GM12864 (cell line): Measurements from ENCODE around the gene TTC24.

Experiments used
- DNase-seq: peaks from one replicate; pipeline ENCODE4 v3.0.0-alpha.2; 2011; ENCODE audit warnings: low read depth
- H3K4me3 ChIP-seq: 2 replicates; pipeline ENCODE4 v1.5.1; 2011; ENCODE audit warnings: mild to moderate bottlenecking, low read depth, low read length, control low read depth
- TF ChIP-seq, protein P1 (sequence below): IDR thresholded peaks from 2 replicates; pipeline ENCODE4 v1.5.1; 2011; ENCODE audit warnings: low read depth, mild to moderate bottlenecking, moderate library complexity, low read length, control low read depth, inconsistent platforms; ENCODE audit errors: missing control alignments

TTC24 gene

DNA sequence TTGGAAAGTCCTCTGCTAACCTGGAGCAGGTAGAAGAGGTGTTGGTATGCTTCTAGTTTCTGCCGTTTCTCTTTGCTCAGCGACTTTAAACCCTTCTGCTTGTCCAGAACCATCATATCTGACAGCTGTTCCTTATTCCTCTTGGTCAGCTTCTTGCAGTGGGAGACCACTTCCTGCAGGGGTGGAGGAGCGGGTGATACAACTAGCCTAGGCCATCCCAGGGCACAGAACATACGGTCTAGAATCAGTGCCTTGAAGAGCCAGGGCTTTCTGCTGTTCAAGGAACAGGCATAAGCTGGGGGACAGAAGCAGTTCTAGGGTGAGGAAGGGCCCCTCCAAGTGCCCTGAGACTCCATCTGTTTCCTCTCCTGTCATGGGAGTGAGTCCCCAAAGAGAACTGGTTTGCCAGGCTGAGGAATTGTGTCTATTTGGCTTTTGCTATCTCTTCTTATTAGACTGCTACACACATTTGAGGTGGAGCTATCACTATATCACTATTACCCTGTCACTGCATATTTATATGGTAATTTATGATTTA is 39.6 kb upstream of the TTC24 start:
- TF ChIP-seq, protein P1, sequence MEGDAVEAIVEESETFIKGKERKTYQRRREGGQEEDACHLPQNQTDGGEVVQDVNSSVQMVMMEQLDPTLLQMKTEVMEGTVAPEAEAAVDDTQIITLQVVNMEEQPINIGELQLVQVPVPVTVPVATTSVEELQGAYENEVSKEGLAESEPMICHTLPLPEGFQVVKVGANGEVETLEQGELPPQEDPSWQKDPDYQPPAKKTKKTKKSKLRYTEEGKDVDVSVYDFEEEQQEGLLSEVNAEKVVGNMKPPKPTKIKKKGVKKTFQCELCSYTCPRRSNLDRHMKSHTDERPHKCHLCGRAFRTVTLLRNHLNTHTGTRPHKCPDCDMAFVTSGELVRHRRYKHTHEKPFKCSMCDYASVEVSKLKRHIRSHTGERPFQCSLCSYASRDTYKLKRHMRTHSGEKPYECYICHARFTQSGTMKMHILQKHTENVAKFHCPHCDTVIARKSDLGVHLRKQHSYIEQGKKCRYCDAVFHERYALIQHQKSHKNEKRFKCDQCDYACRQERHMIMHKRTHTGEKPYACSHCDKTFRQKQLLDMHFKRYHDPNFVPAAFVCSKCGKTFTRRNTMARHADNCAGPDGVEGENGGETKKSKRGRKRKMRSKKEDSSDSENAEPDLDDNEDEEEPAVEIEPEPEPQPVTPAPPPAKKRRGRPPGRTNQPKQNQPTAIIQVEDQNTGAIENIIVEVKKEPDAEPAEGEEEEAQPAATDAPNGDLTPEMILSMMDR, result no peak
- DNase-seq, result no peak
- no peak overlapping the region for H3K4me3 ChIP-seq

GRCh38 chr1:156540955-156541354 is 38.6 kb upstream of the TTC24 start:
- TF ChIP-seq, protein P1, result no peak
- no peak for DNase-seq
- H3K4me3 ChIP-seq, result no peak overlapping the region

DNA sequence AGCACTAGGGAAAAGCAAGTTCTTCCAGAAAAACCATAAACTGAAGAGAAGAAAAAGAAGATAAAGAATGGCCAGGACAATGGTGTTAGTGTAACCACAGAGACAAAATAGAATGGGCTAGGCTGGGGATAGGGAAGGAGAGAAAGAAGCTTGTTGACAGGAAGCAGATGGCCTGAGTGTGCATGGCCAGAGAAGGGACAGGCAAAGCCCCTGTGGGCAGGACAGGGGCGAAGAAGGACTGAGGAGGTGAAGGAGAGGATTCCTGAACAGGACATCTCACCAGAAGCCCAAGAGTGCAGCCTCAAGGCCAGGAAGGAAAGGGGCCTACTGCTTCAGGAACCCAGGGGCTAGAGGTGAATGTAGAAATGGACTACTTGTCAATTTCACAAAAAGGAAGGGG is 36.5 kb upstream of the TTC24 start:
- TF ChIP-seq, protein P1, result no peak
- H3K4me3 ChIP-seq, result no peak overlapping the region
- DNase-seq, result no peak

DNA sequence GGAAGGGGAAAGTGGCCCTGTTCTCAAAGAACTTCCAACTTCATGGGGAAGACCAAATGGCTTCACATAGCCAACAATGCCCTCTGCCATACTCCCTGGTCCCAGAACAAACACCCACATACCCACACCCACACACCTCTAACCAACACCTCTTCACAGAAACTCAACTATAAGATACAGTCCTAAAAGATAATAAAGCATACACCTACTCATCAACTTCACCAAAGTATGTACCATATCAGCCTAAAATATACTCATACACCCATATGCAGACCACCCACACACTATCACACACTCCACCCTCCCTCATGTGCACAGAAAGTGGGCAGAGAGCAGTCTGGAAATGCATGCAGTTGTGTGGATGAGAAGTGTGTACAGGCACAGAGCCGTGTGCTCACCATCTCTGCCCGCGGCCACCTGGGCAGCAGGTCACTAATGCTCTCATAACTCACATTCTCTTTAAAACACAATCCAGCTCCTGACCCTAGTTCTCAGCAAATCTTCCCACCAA is 34.9 kb upstream of the TTC24 start:
- TF ChIP-seq, protein P1, result no peak
- DNase-seq, result no peak
- no peak overlapping the region for H3K4me3 ChIP-seq

DNA sequence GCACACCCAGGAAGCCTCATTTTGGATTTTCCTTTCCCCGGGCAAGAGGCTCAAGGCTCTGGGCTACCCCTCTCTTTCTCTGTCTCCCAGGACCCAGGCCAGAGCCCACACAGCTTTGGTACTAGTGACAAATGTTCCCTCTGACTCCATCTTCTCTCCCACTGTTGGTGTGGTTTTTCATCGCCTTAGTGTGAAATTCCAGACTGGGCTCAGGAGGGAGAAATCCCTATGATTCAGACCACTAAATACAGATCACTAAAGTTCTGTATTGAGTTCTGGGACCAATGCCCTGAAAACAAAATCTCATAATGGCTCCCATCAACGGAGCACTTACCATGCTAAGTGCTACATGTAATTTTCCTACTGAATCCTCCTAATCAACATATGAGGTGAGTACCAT is 33.3 kb upstream of the TTC24 start:
- TF ChIP-seq, protein P1, result no peak
- no peak overlapping the region for H3K4me3 ChIP-seq
- no peak for DNase-seq

GRCh38 chr1:156547434-156547833 is 32.1 kb upstream of the TTC24 start:
- H3K4me3 ChIP-seq, result no peak overlapping the region
- no peak for DNase-seq
- TF ChIP-seq, protein P1, result no peak

- no peak for DNase-seq
These were observed 31.5 kb upstream of the TTC24 start for GRCh38 chr1:156547982-156548381.

More at GRCh38 chr1:156547982-156548381, 31.5 kb upstream of the TTC24 start:
- H3K4me3 ChIP-seq, result no peak overlapping the region
- TF ChIP-seq, protein P1, result no peak
